Panc1 (cell line): ENCODE measurements around the gene CMIP. TPM values are rescaled to one million over a fixed set of nuclear protein-coding genes. Genes with fewer than 3 reads are reported as not detected.

ENCODE experiments used
- ATAC-seq: fragments of 200-7000 bp; cut with Tn5 transposase; 2 replicates; pipeline ENCODE4 v1.9.1; 2020; ENCODE audit warnings: mild to moderate bottlenecking, moderate library complexity
- BruUV-seq: library from RNA; stranded (reverse); fragments of 400-500 nt; replicated peaks from 2 replicates; lab custom pipeline; 2021; lab: Mats Ljungman, UMichigan
- CTCF ChIA-PET: fragments of 300-600 bp; sonication (Branson Sonifier 250); formaldehyde crosslinking; loops from one replicate; lab custom pipeline; 2022; ENCODE audit warnings: antibody characterized with exemption; lab: Charles Lee
- POLR2A ChIA-PET: fragments of 300-600 bp; sonication (Branson Sonifier 250); formaldehyde crosslinking; loops from one replicate; lab custom pipeline; 2022; ENCODE audit warnings: antibody characterized with exemption; lab: Charles Lee
- DNase-seq: peaks from one replicate; pipeline ENCODE4 v3.0.0-alpha.2; 2010; ENCODE audit warnings: low read depth, low spot score
- H3K27ac ChIP-seq: 2 replicates; pipeline ENCODE4 v1.5.1; 2011; ENCODE audit warnings: mild to moderate bottlenecking, low read length, inconsistent platforms
- H3K27me3 ChIP-seq: fragments of 200-500 bp; sonication (Bioruptor generic); 2 replicates; pipeline ENCODE4 v1.6.0; 2014; ENCODE audit warnings: low read length, inconsistent platforms; ENCODE audit not compliant: control insufficient read depth, insufficient read depth
- H3K36me3 ChIP-seq: fragments of 200-500 bp; sonication (Bioruptor generic); 2 replicates; pipeline ENCODE4 v1.5.1; 2014; ENCODE audit warnings: inconsistent platforms, mild to moderate bottlenecking, low read length, moderate library complexity; ENCODE audit not compliant: control insufficient read depth, insufficient read depth
- H3K4me1 ChIP-seq: 2 replicates; pipeline ENCODE4 v1.5.1; 2011; ENCODE audit warnings: inconsistent platforms, mild to moderate bottlenecking, low read length, moderate library complexity; ENCODE audit not compliant: control insufficient read depth, insufficient read depth
- H3K4me3 ChIP-seq, 2 experiments: 2 replicates each; pipeline ENCODE4 v1.5.1; 2011 to 2012; ENCODE audit warnings: low read depth in 2 of 2, low read length in 2 of 2, mild to moderate bottlenecking in 2 of 2, inconsistent platforms in 1 of 2, moderate library complexity in 1 of 2
- H3K9me3 ChIP-seq: fragments of 200-500 bp; sonication (Bioruptor generic); 2 replicates; pipeline ENCODE4 v1.5.1; 2014; ENCODE audit warnings: low read depth, mild to moderate bottlenecking, inconsistent platforms, low read length, moderate library complexity; ENCODE audit not compliant: control insufficient read depth, insufficient read depth
- POLR2AphosphoS5 ChIP-seq: IDR thresholded peaks from 2 replicates; pipeline ENCODE4 v1.6.1; 2012; ENCODE audit warnings: mild to moderate bottlenecking, low read depth, low read length, moderate library complexity
- REST ChIP-seq, 2 experiments: IDR thresholded peaks; 2 replicates each; pipeline ENCODE4 v1.6.1; 2011 to 2012; ENCODE audit warnings: low read depth in 2 of 2, control low read depth in 1 of 2, low read length in 1 of 2, mild to moderate bottlenecking in 1 of 2, moderate library complexity in 1 of 2; ENCODE audit not compliant: insufficient read depth in 1 of 2
- SIN3A ChIP-seq: IDR thresholded peaks from 2 replicates; pipeline ENCODE4 v1.6.1; 2012; ENCODE audit warnings: low read depth, mild to moderate bottlenecking, low read length, moderate library complexity, borderline replicate concordance; ENCODE audit not compliant: insufficient read depth
- TCF7L2 ChIP-seq: IDR thresholded peaks from 2 replicates; pipeline ENCODE4 v1.6.1; 2011; ENCODE audit warnings: mild to moderate bottlenecking, low read depth, low read length, inconsistent platforms
- in situ Hi-C: cut with HindIII; loops from 2 replicates; pipeline ENCODE4 v1.10.0; 2016; ENCODE audit warnings: low sequenced_read_pairs, low pct_unique_long_range_greater_than_20kb
- intact Hi-C: fragments of 100-400 bp; cut with micrococcal nuclease; formaldehyde crosslinking; loops from one replicate; pipeline ENCODE4 v1.10.0; 2022; ENCODE audit not compliant: unreplicated experiment
- total RNA-seq: library from RNA; stranded (reverse); gene quantifications from one replicate; pipeline ENCODE4 v1.2.1, GENCODE V29; 2021; ENCODE audit not compliant: unreplicated experiment
- TF ChIP-seq, protein P1 (sequence below): fragments of 450-650 bp; IDR thresholded peaks from 2 replicates; pipeline ENCODE4 v1.5.1; 2017; ENCODE audit warnings: mild to moderate bottlenecking

Gene CMIP
- total RNA-seq, 1 experiment from 2014 or later: 49.7 TPM

GRCh38 chr16:81537721-81538561, 93.3 kb downstream of the CMIP start:
- CTCF ChIA-PET: interaction anchor here (0.5 kb wide), 1 partner anchor 21 kb away, joined by 4 read pairs; no protein-coding TSS in a partner anchor

DNA sequence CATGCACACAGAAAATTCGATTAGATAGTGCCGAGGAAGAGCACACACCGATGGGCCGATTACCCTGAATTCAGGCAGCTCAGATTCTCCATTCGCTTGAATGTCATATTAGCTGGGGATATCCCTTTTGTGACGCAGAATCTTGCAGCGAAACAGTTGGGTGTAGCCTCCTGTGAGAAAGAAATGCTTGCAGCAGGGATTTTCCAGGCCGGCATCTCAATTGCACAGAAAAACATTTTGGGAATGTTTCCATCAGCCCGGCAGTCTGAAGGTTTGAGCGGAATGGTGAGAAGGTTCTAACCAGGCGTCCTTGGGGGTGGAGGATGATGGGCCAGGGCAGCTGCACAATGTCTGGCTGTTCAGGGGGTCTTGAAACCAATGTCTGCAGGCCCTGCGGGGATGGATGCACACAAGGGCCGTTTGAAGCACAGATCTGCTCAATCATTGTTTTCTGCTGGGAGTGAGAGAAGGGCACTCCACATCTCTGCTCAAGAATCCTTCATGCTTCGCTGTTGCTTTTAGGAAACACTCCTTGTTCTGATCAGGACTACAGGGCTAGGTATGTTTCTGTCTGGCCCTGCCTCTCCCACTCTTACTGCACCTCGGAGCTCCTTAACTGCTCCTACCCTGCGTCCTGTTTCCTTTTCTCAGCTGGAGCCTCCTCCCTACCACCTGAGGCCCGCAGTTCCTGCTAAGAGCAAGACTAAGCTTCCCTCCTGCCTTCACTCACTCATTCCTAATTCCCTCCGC, 94.6 kb downstream of the CMIP start:
- intact Hi-C loops: no loop called here
- DNase-seq: no peak
- POLR2A ChIA-PET: no interaction called here
- no peak overlapping the region for H3K4me3 ChIP-seq
- BruUV-seq: no TSS peak
- H3K27me3 ChIP-seq: no peaks in the 10 kb centered on the region
- CTCF ChIA-PET: no interaction called here
- ATAC-seq: no peak; the same call in 1 of the 2 replicates
- no peaks in the 10 kb centered on the region for H3K9me3 ChIP-seq
- in situ Hi-C loops: no loop called here
- H3K4me1 ChIP-seq: peaks cover 69% of the 10 kb centered on the region
- H3K27ac ChIP-seq: peak overlapping the region; percentile 54
- no peaks in the 10 kb centered on the region; the same call in 1 of the 2 replicates for H3K36me3 ChIP-seq
- TF ChIP-seq TCF7L2 (no peak), REST (IDR thresholded peaks at IDR 0.05; ENCODE audit: insufficient read depth in 1 of 2, low read depth in 2 of 2, low read length in 1 of 2) (no peak), SIN3A (no peak), POLR2AphosphoS5 (no peak)

More at GRCh38 chr16:81537721-81538561, 93.3 kb downstream of the CMIP start:
- Histone ChIP-seq H3K36me3 (no peaks in the 10 kb centered on the region; the same call in 1 of the 2 replicates), H3K9me3 (no peaks in the 10 kb centered on the region), H3K4me1 (peaks cover 69% of the 10 kb centered on the region), H3K27ac (peak overlapping the region; percentile 54; the same call in 1 of the 2 replicates), H3K4me3 (no peak overlapping the region), H3K27me3 (no peaks in the 10 kb centered on the region)
- POLR2A ChIA-PET: no interaction called here
- ATAC-seq (peak; percentile 42), DNase-seq (no peak)
- no TSS peak for BruUV-seq
- in situ Hi-C loops: no loop called here
- TF ChIP-seq TCF7L2: no peak
- TF ChIP-seq SIN3A: no peak
- TF ChIP-seq REST (IDR thresholded peaks at IDR 0.05; ENCODE audit: insufficient read depth in 1 of 2, low read depth in 2 of 2, low read length in 1 of 2): no peak
- no peak for TF ChIP-seq POLR2AphosphoS5
- TF ChIP-seq, protein P1, sequence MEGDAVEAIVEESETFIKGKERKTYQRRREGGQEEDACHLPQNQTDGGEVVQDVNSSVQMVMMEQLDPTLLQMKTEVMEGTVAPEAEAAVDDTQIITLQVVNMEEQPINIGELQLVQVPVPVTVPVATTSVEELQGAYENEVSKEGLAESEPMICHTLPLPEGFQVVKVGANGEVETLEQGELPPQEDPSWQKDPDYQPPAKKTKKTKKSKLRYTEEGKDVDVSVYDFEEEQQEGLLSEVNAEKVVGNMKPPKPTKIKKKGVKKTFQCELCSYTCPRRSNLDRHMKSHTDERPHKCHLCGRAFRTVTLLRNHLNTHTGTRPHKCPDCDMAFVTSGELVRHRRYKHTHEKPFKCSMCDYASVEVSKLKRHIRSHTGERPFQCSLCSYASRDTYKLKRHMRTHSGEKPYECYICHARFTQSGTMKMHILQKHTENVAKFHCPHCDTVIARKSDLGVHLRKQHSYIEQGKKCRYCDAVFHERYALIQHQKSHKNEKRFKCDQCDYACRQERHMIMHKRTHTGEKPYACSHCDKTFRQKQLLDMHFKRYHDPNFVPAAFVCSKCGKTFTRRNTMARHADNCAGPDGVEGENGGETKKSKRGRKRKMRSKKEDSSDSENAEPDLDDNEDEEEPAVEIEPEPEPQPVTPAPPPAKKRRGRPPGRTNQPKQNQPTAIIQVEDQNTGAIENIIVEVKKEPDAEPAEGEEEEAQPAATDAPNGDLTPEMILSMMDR: no peak
- intact Hi-C loops: no loop called here
